Panc1 (cell line): ENCODE results near the gene TMEM40. TPM values are rescaled to one million over a fixed set of nuclear protein-coding genes. Genes with fewer than 3 reads are reported as not detected.
"Not testable (repeated sequence)": the region's sequence is repeated elsewhere in the genome, so short reads cannot be mapped to it uniquely, and the experiment has no call there.

ENCODE experiments used
- ATAC-seq: fragments of 200-7000 bp; cut with Tn5 transposase; 2 replicates; pipeline ENCODE4 v1.9.1; 2020; ENCODE audit warnings: mild to moderate bottlenecking, moderate library complexity
- BruUV-seq: library from RNA; stranded (reverse); fragments of 400-500 nt; replicated peaks from 2 replicates; lab custom pipeline; 2021; lab: Mats Ljungman, UMichigan
- CTCF ChIA-PET: fragments of 300-600 bp; sonication (Branson Sonifier 250); formaldehyde crosslinking; loops from one replicate; lab custom pipeline; 2022; ENCODE audit warnings: antibody characterized with exemption; lab: Charles Lee
- POLR2A ChIA-PET: fragments of 300-600 bp; sonication (Branson Sonifier 250); formaldehyde crosslinking; loops from one replicate; lab custom pipeline; 2022; ENCODE audit warnings: antibody characterized with exemption; lab: Charles Lee
- DNase-seq: peaks from one replicate; pipeline ENCODE4 v3.0.0-alpha.2; 2010; ENCODE audit warnings: low read depth, low spot score
- H3K27ac ChIP-seq: 2 replicates; pipeline ENCODE4 v1.5.1; 2011; ENCODE audit warnings: mild to moderate bottlenecking, low read length, inconsistent platforms
- H3K27me3 ChIP-seq: fragments of 200-500 bp; sonication (Bioruptor generic); 2 replicates; pipeline ENCODE4 v1.6.0; 2014; ENCODE audit warnings: low read length, inconsistent platforms; ENCODE audit not compliant: control insufficient read depth, insufficient read depth
- H3K36me3 ChIP-seq: fragments of 200-500 bp; sonication (Bioruptor generic); 2 replicates; pipeline ENCODE4 v1.5.1; 2014; ENCODE audit warnings: inconsistent platforms, mild to moderate bottlenecking, low read length, moderate library complexity; ENCODE audit not compliant: control insufficient read depth, insufficient read depth
- H3K4me1 ChIP-seq: 2 replicates; pipeline ENCODE4 v1.5.1; 2011; ENCODE audit warnings: inconsistent platforms, mild to moderate bottlenecking, low read length, moderate library complexity; ENCODE audit not compliant: control insufficient read depth, insufficient read depth
- H3K4me3 ChIP-seq, 2 experiments: 2 replicates each; pipeline ENCODE4 v1.5.1; 2011 to 2012; ENCODE audit warnings: low read depth in 2 of 2, low read length in 2 of 2, mild to moderate bottlenecking in 2 of 2, inconsistent platforms in 1 of 2, moderate library complexity in 1 of 2
- H3K9me3 ChIP-seq: fragments of 200-500 bp; sonication (Bioruptor generic); 2 replicates; pipeline ENCODE4 v1.5.1; 2014; ENCODE audit warnings: low read depth, mild to moderate bottlenecking, inconsistent platforms, low read length, moderate library complexity; ENCODE audit not compliant: control insufficient read depth, insufficient read depth
- CTCF ChIP-seq: fragments of 450-650 bp; IDR thresholded peaks from 2 replicates; pipeline ENCODE4 v1.5.1; 2017; ENCODE audit warnings: mild to moderate bottlenecking
- POLR2AphosphoS5 ChIP-seq: IDR thresholded peaks from 2 replicates; pipeline ENCODE4 v1.6.1; 2012; ENCODE audit warnings: mild to moderate bottlenecking, low read depth, low read length, moderate library complexity
- SIN3A ChIP-seq: IDR thresholded peaks from 2 replicates; pipeline ENCODE4 v1.6.1; 2012; ENCODE audit warnings: low read depth, mild to moderate bottlenecking, low read length, moderate library complexity, borderline replicate concordance; ENCODE audit not compliant: insufficient read depth
- TCF7L2 ChIP-seq: IDR thresholded peaks from 2 replicates; pipeline ENCODE4 v1.6.1; 2011; ENCODE audit warnings: mild to moderate bottlenecking, low read depth, low read length, inconsistent platforms
- in situ Hi-C: cut with HindIII; loops from 2 replicates; pipeline ENCODE4 v1.10.0; 2016; ENCODE audit warnings: low sequenced_read_pairs, low pct_unique_long_range_greater_than_20kb
- intact Hi-C: fragments of 100-400 bp; cut with micrococcal nuclease; formaldehyde crosslinking; loops from one replicate; pipeline ENCODE4 v1.10.0; 2022; ENCODE audit not compliant: unreplicated experiment
- total RNA-seq: library from RNA; stranded (reverse); gene quantifications from one replicate; pipeline ENCODE4 v1.2.1, GENCODE V29; 2021; ENCODE audit not compliant: unreplicated experiment
- TF ChIP-seq, protein P1 (sequence below), 2 experiments: IDR thresholded peaks; 2 replicates each; pipeline ENCODE4 v1.6.1; 2011 to 2012; ENCODE audit warnings: low read depth in 2 of 2, control low read depth in 1 of 2, low read length in 1 of 2, mild to moderate bottlenecking in 1 of 2, moderate library complexity in 1 of 2; ENCODE audit not compliant: insufficient read depth in 1 of 2

The TMEM40 gene
- total RNA-seq, 1 experiment from 2014 or later: 1.3 TPM

DNA sequence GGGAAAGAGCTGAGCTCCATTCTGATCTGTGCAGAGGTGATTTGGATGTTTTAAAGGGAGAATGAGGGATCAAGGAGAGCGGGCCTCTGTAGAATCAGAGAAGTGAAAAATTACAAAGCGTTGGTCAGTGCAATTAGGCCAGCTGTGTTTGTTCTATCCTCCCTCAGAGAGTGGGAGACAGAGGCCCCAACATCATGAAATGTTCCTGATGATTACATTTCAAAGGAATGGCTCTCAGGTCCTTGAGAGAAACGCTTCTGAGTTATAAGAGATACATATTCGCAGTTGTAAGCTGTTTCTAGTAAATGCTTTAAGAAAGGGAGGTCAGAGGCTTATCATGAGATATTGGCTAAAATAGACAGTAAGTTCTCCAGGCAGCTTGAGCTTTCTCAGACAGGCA lies 21.7 kb upstream of the TMEM40 start:
- in situ Hi-C loops (no loop called here), intact Hi-C loops (no loop called here)
- no peak for TF ChIP-seq POLR2AphosphoS5
- no peak for TF ChIP-seq SIN3A
- TF ChIP-seq, protein P1, sequence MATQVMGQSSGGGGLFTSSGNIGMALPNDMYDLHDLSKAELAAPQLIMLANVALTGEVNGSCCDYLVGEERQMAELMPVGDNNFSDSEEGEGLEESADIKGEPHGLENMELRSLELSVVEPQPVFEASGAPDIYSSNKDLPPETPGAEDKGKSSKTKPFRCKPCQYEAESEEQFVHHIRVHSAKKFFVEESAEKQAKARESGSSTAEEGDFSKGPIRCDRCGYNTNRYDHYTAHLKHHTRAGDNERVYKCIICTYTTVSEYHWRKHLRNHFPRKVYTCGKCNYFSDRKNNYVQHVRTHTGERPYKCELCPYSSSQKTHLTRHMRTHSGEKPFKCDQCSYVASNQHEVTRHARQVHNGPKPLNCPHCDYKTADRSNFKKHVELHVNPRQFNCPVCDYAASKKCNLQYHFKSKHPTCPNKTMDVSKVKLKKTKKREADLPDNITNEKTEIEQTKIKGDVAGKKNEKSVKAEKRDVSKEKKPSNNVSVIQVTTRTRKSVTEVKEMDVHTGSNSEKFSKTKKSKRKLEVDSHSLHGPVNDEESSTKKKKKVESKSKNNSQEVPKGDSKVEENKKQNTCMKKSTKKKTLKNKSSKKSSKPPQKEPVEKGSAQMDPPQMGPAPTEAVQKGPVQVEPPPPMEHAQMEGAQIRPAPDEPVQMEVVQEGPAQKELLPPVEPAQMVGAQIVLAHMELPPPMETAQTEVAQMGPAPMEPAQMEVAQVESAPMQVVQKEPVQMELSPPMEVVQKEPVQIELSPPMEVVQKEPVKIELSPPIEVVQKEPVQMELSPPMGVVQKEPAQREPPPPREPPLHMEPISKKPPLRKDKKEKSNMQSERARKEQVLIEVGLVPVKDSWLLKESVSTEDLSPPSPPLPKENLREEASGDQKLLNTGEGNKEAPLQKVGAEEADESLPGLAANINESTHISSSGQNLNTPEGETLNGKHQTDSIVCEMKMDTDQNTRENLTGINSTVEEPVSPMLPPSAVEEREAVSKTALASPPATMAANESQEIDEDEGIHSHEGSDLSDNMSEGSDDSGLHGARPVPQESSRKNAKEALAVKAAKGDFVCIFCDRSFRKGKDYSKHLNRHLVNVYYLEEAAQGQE (IDR thresholded peaks at IDR 0.05; ENCODE audit: insufficient read depth in 1 of 2, low read depth in 2 of 2, low read length in 1 of 2): no peak
- TF ChIP-seq TCF7L2: no peak
- no peak for TF ChIP-seq CTCF
- ChIA-PET POLR2A (no interaction called here), CTCF (no interaction called here)
- no peaks in the 10 kb centered on the region for H3K36me3 ChIP-seq
- no peaks in the 10 kb centered on the region for H3K4me1 ChIP-seq
- H3K27me3 ChIP-seq: no peaks in the 10 kb centered on the region
- no peak overlapping the region for H3K4me3 ChIP-seq
- no peak overlapping the region for H3K27ac ChIP-seq
- no peaks in the 10 kb centered on the region for H3K9me3 ChIP-seq
- no TSS peak for BruUV-seq
- ATAC-seq: no peak
- DNase-seq: no peak

DNA sequence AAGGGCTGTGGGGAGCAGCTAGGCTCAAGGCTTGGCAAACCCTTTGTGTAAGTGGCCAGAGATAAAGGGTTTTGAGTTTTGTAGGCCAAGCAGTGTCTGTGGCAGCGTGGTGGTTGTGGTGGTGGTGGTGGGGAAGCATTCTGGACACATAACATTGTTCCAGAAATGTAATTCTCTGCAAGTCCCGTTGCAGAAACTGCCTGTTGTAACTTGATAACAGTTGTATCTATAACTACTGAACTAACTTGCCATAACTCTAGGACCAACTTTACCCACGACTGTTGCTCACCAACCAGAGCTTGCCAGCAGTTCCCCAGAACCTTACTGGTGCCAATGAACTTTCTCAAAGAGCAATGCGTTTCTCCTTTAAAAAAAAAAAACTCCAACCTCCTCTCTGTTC lies 18.1 kb upstream of the TMEM40 start:
- Histone ChIP-seq H3K27me3 (no peaks in the 10 kb centered on the region), H3K4me3 (no peak overlapping the region), H3K27ac (no peak overlapping the region), H3K4me1 (no peaks in the 10 kb centered on the region), H3K9me3 (no peaks in the 10 kb centered on the region), H3K36me3 (no peaks in the 10 kb centered on the region)
- ATAC-seq (no peak), DNase-seq (no peak)
- in situ Hi-C loops (no loop called here), intact Hi-C loops (no loop called here)
- BruUV-seq: no TSS peak
- TF ChIP-seq, protein P1 (IDR thresholded peaks at IDR 0.05; ENCODE audit: insufficient read depth in 1 of 2, low read depth in 2 of 2, low read length in 1 of 2): no peak
- TF ChIP-seq TCF7L2: no peak
- TF ChIP-seq POLR2AphosphoS5: no peak
- TF ChIP-seq CTCF: no peak
- TF ChIP-seq SIN3A: no peak
- CTCF ChIA-PET: no interaction called here
- POLR2A ChIA-PET: no interaction called here

GRCh38 chr3:12775970-12776369 lies 16.9 kb upstream of the TMEM40 start:
- H3K27ac ChIP-seq, in situ Hi-C loops, BruUV-seq, H3K36me3 ChIP-seq, ATAC-seq, H3K4me3 ChIP-seq, CTCF ChIA-PET, H3K4me1 ChIP-seq, POLR2A ChIA-PET, DNase-seq, intact Hi-C loops, H3K27me3 ChIP-seq, H3K9me3 ChIP-seq: not testable (repeated sequence)
